Inferior parietal cortex (tissue), 1 donor: ENCODE results near the gene TDRD9.
"Not testable (repeated sequence)": the region's sequence is repeated elsewhere in the genome, so short reads cannot be mapped to it uniquely, and the experiment has no call there.

Experiments
- DNase-seq: peaks from one replicate; pipeline ENCODE4 v3.0.0-alpha.2; 2016; ENCODE audit errors: extremely low spot score

Gene TDRD9

GRCh38 chr14:103925316-103925715 lies 2.9 kb upstream of the TDRD9 start:
- DNase-seq, result no peak

DNA sequence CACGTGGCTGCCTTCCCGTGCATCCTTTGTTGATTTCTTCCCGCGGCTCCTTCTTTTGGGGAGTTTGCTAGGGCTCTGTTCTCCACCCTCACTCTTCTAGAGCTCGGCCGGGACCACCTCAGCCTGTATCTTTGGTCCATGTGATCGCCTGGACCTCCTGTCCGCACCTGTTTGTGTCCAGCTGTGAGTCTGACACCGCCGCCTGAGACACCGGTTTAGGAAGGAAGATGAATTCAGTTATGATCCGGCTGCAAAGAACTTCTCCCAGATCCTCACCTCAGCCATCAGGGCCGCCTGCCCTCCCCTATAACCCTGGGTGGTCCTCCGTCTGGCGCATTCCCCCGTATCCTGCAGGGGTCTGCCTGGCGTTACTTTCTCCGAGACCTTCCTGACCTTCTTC lies 690 bp upstream of the TDRD9 start:
- DNase-seq, result no peak

DNA sequence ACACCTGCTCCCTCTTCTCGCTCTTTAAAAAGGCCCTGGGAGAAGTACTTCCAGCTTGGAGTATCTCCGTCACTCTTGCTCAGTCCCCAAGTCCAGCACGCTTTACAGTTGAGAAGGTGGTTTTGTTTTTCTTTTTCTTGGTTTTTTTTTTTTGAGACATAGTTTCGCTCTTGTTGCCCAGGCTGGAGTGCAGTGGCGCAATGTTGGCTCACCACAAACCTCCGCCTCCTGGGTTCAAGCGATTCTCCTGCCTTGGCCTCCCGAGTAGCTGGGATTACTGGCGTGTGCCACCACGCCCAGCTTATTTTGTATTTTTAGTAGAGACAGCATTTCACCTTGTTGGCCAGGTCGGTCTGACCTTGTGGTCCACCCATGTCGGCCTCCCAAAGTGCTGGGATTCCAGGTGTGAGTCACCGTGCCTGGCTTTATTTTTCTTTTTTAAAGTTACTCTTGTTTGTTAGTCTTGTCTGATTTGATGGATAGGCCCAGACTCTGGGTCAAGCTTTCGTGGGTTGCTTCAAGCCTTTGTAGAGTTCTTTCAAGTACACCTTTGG lies 1.9 kb downstream of the TDRD9 start:
- DNase-seq, result no peak

DNA sequence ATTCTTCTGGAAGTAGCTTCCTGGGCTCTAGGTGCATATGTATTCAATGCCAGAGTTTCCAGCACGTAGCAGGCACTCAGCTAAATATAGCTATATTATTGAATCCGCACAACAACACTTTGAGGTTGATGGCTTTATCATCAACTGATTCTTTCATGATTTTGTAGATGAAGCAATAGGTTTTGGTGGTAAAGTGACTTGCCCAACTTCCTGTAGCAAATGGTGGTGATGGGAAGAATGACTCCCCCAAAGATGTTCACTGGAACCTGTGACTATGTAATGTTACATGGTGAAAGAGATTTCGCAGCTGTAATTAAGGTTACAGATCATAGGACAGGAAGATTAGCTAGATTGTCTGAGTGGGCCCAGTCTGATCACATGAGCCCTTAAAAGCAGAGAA lies 3.2 kb downstream of the TDRD9 start:
- no peak for DNase-seq

DNA sequence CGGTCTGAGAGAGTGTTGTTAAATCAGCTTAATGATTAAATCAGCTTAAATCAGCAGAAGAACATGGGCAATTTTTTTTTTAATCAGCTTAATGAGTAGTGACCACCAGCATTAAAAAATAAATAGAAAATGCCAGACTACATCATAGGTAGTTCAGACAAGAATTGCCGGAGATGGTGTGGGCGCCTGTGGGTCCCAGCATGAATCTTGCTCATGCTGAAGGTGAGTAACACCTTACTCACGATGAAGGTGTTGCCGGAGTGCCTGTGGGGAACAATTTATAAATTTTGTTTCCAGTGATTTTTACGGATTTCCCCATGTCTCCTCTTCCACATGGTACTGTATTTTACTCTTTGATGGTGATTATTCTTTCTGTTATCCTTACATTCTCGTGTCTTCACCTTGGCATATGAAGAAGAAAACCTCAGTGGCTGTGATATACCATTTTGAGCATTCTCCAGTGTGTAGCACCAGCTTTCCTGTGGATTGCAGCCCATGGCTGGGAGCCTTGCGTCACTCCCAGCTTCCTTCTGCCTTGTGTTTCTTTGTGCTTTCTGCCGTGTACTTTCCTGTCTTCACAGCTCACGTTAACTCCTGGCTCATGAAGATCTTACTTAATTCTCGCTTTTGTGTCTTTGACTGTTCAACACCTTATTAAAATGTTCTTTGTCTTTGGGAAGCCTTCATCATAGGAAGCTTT lies 4.7 kb downstream of the TDRD9 start:
- no peak for DNase-seq

- no peak for DNase-seq
Observed at GRCh38 chr14:103935102-103935501, 6.8 kb downstream of the TDRD9 start.

DNA sequence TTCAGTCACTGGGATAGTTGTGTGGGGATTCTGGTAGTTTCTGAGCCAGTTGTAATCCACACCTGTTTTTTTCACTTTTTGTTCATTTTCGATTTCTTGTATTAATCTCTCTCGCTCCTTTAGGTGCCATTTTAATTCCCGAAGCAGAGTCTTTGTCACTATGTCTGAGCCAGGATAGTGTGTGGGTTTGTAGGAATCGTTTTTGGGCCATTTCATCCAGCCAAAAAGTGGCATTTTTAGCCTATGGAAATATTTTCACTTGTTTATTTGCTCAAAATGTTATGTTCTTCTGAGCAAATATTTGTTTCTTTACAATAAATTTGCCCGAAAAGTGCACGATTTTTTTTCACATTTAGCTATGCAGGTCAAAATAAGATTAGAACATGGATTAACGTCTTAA lies 13.2 kb downstream of the TDRD9 start:
- DNase-seq, result no peak

GRCh38 chr14:103941973-103942736 lies 13.9 kb downstream of the TDRD9 start, which contains the start of gene RD3L:
RD3L (minus strand) TSS chr14:103942529; CDS start chr14:103941695, 834 bp downstream.
- DNase-seq, result no peak

DNA sequence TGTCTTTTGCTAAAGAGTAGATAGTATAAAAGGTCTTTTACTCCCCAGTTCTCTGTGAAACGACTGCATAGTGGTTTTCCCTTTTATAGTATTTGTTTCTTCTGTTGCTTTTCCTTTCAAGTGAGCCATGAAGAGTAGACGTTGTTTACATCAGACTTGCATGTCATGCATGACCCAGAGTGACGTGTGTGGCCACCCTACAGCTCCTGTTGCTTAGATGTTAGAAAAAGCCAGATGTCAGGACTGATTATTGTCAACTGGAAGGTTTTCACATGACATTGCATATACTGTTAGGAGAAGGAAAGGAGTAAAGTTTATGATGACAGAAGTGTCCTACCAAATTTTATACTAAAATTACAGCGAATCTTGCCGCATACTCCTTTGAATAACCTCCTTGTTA lies 15.4 kb downstream of the TDRD9 start:
- peak; percentile 4 for DNase-seq

DNA sequence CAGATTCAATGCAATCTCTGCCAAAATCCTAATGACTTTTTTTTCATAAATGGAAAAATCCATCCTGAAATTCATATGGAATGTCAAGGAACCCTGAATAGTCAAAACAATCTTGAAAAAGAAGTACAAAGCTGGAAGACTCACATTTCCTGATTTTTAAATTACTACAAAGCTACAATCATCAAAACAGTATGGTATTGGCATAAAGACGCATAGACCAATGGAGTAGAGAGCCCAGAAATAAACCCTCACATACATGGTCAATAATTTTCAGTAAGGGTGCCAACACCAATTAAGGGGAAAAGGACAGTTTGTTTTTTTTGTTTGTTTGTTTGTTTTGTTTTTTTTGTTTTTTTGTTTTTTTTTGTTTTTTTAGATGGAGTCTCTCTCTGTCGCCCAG lies 18.7 kb downstream of the TDRD9 start:
- DNase-seq, result no peak

GRCh38 chr14:103948442-103948841 lies 20.2 kb downstream of the TDRD9 start:
- no peak for DNase-seq

DNA sequence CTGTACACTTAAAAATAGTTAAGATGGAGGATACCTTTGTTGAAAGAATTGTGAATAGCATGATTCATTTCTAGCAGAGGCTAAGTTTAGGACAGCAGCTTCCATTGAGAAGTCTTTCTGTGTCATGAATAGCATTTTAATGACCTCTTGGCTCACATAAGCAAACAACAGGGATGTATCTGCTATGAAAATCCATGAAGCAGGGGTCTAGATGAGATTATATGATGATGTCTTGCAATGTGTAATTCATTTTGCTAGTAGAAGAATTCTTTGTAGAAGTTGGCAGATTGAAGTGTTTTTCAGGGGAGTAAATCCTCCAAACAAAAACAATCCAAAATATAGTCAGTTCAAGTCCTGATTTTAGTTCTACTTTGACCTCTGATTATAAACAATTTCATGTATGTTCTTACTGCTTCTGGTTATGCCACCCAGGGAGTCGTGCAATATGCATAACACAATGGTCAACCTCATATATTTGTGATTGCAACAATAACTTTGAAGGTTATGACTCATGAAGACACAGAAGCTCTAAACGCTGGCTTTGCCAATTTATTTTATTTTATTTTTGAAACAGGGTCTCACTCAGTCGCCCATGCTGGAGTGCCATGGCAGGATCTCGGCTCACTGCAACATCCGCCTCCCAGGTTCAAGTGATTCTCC lies 21.0 kb downstream of the TDRD9 start:
- no peak for DNase-seq

GRCh38 chr14:103960457-103961055 lies 32.3 kb downstream of the TDRD9 start:
- DNase-seq, result no peak

GRCh38 chr14:103961928-103962578 lies 33.8 kb downstream of the TDRD9 start:
- DNase-seq, result no peak

DNA sequence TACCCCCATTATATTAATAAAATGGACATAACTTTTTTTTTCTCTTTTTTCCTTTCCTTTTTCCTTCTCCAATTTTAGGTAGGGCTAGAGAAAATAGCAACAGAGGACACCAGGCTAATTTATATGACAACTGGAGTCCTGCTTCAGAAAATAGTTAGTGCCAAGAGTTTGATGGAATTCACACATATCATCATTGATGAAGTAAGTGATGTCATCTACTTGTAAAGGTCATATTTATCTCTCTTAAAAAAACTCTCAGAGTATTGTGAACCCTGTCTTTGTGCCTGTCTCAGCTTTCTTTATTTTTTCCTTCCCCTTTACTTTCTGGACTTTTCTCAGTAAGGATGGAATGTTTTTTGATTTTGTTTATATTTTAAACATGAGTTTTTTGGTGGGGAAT lies 38.4 kb downstream of the TDRD9 start:
- no peak for DNase-seq

DNA sequence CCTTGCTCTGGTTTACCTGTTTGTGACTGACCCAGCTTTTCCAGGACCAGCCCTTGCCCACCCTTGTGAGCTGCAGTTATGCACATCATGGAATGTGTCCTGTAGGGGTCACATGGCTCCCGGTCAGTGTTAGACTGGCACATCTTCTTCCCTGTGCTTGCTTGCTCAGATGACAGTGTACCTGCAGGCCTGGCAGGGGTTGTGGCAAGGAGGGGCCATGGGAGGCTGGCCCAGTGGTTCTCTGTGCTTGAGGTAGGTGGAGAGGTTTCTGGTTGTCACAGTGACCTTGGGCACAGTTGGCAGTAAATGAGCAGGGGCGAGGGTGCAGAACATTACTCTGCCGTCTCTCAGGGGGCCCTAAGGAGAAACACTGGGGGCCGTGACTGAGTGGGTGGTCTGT lies 41.7 kb downstream of the TDRD9 start:
- no peak for DNase-seq

GRCh38 chr14:103973354-103973753 lies 45.1 kb downstream of the TDRD9 start:
- DNase-seq, result no peak

- no peak for DNase-seq
Observed at GRCh38 chr14:103974575-103974974, 46.3 kb downstream of the TDRD9 start.

GRCh38 chr14:103980623-103981238 lies 52.5 kb downstream of the TDRD9 start:
- not testable (repeated sequence) for DNase-seq

- no peak for DNase-seq
Observed at GRCh38 chr14:103984196-103984595, 55.9 kb downstream of the TDRD9 start.

DNA sequence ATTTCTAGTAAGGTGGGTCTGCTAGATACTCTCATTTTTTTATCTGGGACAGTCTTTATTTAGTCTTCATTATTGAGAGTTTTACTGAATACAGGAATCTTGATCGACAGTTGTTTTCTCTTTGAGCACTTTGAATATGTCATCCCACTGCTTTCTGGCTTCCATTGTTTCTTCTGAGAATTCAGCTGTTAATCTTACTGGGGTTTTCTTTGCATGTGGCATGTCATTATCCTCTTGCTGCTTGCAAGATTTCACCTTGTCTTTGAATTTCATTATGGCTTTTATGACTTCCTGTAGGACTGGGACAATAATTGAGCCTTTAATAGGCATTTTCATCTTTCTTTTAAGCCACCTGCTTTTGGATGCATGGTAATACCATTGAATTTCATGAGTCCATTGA lies 60.8 kb downstream of the TDRD9 start:
- DNase-seq, result no peak
